ENCODE data around the gene NCAM1. TPM values are rescaled to one million over a fixed set of nuclear protein-coding genes. Genes with fewer than 3 reads are reported as not detected.

The NCAM1 gene
- total RNA-seq, 6 donors from 2014 or later, result 1.4 to 15.3 (median 2.5) TPM

DNA sequence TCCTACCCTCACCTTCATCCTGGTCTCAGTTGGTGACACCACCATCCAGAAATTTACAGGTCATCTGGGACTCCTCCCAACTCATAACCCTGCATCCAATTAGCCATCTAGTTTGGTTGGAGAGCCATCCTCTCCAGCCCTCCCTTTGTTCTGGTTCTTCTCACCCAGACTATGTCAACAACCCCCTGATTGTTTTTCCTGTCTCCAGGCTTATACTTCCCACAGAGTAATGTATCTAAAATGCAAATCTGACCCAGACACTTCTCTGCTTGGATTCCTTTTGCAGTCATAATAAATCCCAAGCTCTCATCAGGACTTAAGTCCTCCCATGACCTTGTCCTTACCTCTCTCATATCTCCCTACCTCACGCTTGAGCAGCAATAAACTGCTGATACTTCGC is 356.1 kb downstream of the NCAM1 start:
- DNase-seq, result no peak

DNA sequence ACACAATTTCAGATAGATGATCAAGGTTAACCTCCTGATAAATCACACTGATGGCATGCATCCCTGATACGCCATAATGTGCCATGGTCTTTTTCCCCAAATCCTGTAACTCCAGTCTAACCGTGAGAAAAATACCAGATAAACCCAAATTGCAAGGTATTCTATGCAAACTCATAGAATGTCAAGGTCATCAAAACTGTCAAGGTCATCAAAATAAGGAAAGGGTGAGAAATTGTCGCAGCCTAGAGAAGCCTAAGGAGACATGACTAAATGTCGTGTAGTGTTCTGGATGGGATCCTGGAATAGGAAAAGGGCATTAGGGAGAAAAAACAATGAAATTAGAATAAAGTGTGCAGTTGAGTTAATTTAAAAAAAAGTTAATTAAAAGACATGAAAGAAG is 357.9 kb downstream of the NCAM1 start:
- WGBS, 2 donors, result 95 to 96% methylated on average over 4 of the region's 4 CpGs
- H3K9me3 ChIP-seq, result no peaks in the 10 kb centered on the region
- DNase-seq (no peak), ATAC-seq (ENCODE audit: low FRiP score in 2 of 2) (no peak)
- no peak overlapping the region for H3K27ac ChIP-seq
- TF ChIP-seq POLR2AphosphoS5 (IDR thresholded peaks at IDR 0.05), result no peak
- no peak for TF ChIP-seq POLR2A (IDR thresholded peaks at IDR 0.05)
- no peak for TF ChIP-seq EP300 (IDR thresholded peaks at IDR 0.05)
- TF ChIP-seq, protein P1, sequence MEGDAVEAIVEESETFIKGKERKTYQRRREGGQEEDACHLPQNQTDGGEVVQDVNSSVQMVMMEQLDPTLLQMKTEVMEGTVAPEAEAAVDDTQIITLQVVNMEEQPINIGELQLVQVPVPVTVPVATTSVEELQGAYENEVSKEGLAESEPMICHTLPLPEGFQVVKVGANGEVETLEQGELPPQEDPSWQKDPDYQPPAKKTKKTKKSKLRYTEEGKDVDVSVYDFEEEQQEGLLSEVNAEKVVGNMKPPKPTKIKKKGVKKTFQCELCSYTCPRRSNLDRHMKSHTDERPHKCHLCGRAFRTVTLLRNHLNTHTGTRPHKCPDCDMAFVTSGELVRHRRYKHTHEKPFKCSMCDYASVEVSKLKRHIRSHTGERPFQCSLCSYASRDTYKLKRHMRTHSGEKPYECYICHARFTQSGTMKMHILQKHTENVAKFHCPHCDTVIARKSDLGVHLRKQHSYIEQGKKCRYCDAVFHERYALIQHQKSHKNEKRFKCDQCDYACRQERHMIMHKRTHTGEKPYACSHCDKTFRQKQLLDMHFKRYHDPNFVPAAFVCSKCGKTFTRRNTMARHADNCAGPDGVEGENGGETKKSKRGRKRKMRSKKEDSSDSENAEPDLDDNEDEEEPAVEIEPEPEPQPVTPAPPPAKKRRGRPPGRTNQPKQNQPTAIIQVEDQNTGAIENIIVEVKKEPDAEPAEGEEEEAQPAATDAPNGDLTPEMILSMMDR (IDR thresholded peaks at IDR 0.05), result no peak
- H3K4me1 ChIP-seq, result peaks cover 4 to 16% (median 7%) of the 10 kb centered on the region in 4 donors
- H3K36me3 ChIP-seq, result peaks cover 0 to 16% (median 3%) of the 10 kb centered on the region in 4 donors
- H3K4me3 ChIP-seq, result no peak overlapping the region
- no peaks in the 10 kb centered on the region for H3K27me3 ChIP-seq

More for the DNA sequence above, 356.1 kb downstream of the NCAM1 start:
- Histone ChIP-seq H3K36me3 (peaks cover 0 to 6% (median 0%) of the 10 kb centered on the region in 4 donors), H3K27ac (no peak overlapping the region), H3K4me3 (no peak overlapping the region), H3K9me3 (no peaks in the 10 kb centered on the region), H3K27me3 (no peaks in the 10 kb centered on the region), H3K4me1 (peaks cover 9 to 21% (median 13%) of the 10 kb centered on the region in 4 donors)
- no peak for TF ChIP-seq POLR2AphosphoS5 (IDR thresholded peaks at IDR 0.05)
- no peak for TF ChIP-seq EP300 (IDR thresholded peaks at IDR 0.05)
- no peak for TF ChIP-seq POLR2A (IDR thresholded peaks at IDR 0.05)
- TF ChIP-seq, protein P1 (IDR thresholded peaks at IDR 0.05), result no peak
- no peak for ATAC-seq (ENCODE audit: low FRiP score in 2 of 2)
- 98 to 100% methylated on average over 2 of the region's 2 CpGs for WGBS, 2 donors

DNA sequence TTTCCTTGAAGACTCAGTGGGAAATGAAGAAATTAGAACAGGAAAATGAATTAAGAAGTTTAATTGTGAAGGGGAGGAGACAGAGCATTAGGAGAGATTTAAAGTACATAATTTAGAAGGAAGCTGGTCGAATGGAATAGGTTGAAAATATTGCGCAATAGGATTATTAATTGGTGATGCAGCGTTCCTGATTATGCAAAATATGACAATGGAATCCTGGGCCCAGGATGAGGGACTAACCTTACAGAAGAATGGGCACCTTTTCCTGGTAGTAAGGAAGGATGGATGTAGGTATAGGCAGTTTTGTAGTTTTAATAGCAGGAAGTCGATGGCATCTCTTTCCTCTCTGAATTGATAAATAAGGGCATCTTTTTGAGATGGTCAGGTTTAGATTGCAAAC is 360.9 kb downstream of the NCAM1 start:
- Histone ChIP-seq H3K27me3 (no peaks in the 10 kb centered on the region), H3K36me3 (peaks cover 0 to 47% (median 14%) of the 10 kb centered on the region in 4 donors), H3K9me3 (no peaks in the 10 kb centered on the region), H3K27ac (no peak overlapping the region), H3K4me3 (no peak overlapping the region), H3K4me1 (no peaks in the 10 kb centered on the region)
- ATAC-seq (ENCODE audit: low FRiP score in 2 of 2), result no peak
- TF ChIP-seq EP300 (IDR thresholded peaks at IDR 0.05), result no peak
- TF ChIP-seq POLR2AphosphoS5 (IDR thresholded peaks at IDR 0.05), result no peak
- no peak for TF ChIP-seq POLR2A (IDR thresholded peaks at IDR 0.05)
- TF ChIP-seq, protein P1 (IDR thresholded peaks at IDR 0.05), result no peak
- no peak for DNase-seq
- 66 to 76% methylated on average over 3 to 4 of the region's 4 CpGs for WGBS, 2 donors

DNA sequence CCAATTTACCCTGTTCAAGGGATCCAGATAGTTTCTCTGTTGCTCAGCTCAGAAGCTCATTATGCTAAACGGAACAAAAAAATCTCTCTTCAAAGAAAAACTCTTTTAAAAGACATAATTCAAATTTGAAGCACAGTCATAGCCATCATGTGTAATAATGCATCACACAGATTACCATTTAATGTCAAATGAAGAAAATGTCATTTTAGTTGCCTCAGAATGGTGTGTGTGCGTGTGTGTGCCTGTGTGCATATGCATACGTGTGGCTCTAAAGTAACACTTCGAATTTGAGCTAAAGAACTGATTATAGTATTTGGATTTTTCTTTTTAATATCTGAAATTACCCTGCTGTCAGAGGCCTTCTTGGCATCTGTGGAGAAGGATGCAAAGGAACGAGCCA is 363.0 kb downstream of the NCAM1 start:
- TF ChIP-seq POLR2AphosphoS5 (IDR thresholded peaks at IDR 0.05) (no peak), EP300 (IDR thresholded peaks at IDR 0.05) (no peak), POLR2A (IDR thresholded peaks at IDR 0.05) (no peak)
- TF ChIP-seq, protein P1 (IDR thresholded peaks at IDR 0.05), result no peak
- ATAC-seq (ENCODE audit: low FRiP score in 2 of 2), result no peak

More for the DNA sequence above, 363.0 kb downstream of the NCAM1 start:
- no peak for DNase-seq
- H3K9me3 ChIP-seq, result no peaks in the 10 kb centered on the region
- H3K4me3 ChIP-seq, result no peak overlapping the region
- H3K36me3 ChIP-seq, result peaks cover 0 to 62% (median 21%) of the 10 kb centered on the region in 4 donors
- no peaks in the 10 kb centered on the region for H3K4me1 ChIP-seq
- WGBS, 2 donors, result 96 to 98% methylated on average over 5 of the region's 5 CpGs
- H3K27me3 ChIP-seq, result no peaks in the 10 kb centered on the region
- H3K27ac ChIP-seq, result no peak overlapping the region

Small RNA genes within 50 kb of the gene (small RNA-seq; reads per million reads assigned to genes)
- gene RNU7-187P, result 0 reads per million in 4 donors

Data from upper lobe of left lung (tissue), 6 donors.